HG03571 (cell line): ENCODE data around the gene ATXN1.

ENCODE experiments used
- ATAC-seq: cut with Tn5 transposase; IDR thresholded peaks from one replicate; pipeline ENCODE4 v1.9.1; 2021; ENCODE audit not compliant: unreplicated experiment

Gene ATXN1

DNA sequence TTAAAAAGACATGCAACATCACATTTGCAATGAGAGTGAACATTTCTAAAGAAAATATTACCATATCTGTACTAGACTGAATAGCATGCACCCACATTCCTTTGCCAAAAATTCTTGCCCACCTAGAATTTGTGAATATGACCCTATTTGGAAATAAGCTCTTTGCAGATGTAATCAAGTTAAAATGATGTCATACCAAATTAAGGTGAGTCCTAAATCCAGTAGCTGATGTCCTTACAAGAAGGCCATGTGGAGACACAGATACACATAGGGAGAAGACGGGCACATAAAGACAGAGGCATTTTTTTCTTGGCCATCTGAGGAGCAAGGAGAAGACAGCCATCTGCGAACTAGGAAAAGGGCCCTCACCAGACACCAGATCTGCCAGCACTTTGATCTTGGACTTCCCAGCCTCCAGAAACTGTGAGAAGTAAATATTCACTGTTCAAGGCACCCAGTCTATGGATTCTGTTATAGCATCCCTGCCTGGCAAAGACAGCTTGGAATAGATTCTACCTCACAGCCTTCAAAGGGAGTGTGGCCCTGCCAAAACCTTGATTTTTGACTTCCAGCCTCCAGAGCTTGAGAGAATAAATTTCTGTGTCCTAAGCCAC, 22.8 kb upstream of the ATXN1 start:
- ATAC-seq = no peak

DNA sequence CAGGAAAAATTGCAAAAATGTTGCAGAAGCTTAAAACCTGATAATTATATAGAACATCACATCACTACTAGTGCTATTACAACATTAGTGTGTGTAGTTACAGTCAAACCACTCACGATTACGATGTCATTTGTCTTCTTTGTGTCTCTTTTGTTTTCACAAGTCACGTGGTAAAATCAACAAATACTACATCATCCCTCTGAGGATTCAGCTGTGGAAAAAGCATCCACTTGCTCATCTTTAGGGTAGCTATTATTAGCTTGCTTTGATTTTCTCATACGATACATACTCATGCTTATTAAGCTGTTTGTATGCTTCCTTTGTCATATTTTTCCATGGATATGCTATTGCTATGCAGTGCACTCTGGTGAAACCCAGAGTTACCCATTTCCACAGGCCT, 22.2 kb upstream of the ATXN1 start:
- no peak for ATAC-seq

DNA sequence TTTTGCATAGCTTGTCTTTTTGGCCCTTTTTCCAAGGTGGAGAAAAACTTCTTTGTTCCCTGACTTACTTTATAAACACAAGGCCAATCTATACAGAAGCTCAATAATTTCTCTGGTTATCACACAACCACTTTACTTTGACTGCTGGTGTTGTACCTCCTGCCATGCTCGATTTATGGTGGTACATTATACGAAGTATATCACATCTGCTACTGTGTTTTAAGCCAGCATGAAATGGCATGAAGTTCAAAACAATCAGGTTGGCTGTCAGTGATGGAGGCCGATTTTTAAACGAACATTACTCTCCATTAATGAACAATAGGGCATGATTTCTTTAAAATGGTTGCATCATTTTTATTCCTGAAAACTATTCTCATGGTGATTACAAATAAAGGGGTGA, 21.0 kb upstream of the ATXN1 start:
- no peak for ATAC-seq

DNA sequence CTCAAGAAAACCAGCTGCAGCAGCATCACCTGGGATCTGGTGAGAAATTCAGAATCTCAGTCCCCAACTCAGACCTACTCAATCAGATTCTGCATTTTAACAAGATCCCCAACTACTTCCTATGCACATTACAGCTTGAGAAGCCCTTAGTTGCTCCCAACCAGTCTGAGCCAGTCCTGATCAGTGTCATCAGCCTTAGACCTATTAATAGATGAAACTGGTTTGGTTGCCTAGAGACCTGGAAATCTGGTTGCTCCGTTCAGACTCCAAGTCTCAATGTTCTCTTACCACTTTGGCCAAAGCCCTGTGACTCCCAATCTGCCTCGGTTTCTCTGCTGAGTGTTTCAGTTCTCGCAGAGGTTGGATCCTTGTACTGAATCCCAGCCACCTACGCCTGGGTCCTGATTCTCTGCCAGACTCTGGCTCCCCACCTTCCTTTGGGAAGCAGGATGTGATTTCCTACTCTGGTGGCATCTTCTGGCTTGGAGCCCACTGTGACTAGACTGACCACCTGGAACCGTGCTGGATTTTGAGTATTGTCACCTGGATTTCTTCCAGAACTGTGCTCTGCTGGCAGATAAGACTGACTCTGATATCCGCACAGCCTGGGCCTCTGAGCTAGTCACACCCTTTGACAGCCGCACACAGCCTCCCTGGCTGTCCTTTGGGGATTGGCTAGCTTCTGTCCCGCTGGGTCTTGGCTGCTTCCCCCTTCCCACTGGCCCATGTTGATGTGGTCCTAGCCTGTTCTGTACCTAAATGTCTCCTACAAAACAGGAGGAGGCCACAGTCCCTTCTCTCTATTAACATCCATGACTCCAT, 20.3 kb upstream of the ATXN1 start:
- ATAC-seq = no peak

DNA sequence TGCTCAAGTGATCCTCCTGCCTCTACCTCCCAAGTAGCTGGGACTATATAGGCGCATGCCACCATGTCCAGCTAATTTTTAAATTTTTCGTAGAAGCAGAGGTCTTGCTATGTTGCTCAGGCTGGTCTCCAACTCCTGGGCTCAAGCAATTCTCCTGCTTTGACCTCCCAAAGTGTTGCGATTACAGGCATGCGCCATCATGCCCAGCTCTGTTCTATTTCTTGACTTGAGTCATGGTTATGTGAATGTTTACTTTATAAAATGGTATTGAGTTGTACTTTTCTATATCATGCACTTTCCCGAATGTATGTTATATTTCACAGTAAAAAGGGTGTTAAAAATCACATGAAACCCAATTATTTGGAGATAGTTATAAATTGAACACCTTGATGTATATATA, 17.3 kb upstream of the ATXN1 start:
- ATAC-seq = no peak

DNA sequence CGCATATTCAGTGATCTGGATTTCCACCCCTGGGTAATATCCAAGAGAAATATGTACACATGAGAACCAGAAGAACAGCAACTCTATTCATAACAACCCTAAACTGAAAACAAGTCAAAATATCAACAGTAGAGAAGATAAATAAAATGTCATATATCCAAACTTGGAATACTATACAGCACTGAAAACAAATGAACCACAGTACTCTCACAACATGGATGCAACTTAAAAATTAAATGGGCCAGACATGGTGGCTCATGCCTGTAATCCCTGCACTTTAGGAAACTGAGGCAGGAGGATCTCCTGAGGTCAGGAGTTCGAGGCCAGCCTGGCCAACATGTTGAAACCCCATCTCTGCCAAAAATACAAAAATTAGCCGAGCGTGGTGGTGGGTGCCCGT, 16.5 kb upstream of the ATXN1 start:
- ATAC-seq = no peak

DNA sequence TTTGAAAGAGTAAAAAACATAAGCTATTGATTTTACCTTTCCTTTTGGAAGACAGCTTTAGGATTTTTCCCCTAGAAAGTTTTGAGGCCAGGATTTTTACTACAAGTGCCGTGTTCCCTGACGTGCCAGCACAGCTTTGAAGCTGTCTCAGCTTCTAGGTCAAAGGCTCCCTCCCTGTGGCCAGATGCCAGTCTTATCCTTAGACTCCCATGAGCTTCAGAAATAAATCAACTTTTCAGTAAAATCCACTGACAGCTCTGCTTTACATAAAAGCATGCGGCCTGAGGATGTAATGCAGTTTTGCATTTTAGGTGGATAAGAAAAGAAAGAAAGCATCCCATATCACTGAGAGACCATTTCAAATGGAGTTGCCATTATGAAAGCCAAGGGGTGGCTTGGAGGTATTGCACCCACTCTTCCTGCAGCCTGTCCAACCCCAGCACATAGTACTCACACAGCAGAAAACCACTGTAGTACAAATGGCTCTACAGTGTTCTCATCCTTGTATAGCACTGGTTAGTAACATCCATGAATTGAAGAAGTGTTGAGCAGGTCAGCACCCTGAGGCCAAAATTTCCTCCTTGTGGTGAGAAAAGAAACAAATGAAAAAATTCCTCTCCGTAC, 15.2 kb upstream of the ATXN1 start:
- no peak for ATAC-seq

DNA sequence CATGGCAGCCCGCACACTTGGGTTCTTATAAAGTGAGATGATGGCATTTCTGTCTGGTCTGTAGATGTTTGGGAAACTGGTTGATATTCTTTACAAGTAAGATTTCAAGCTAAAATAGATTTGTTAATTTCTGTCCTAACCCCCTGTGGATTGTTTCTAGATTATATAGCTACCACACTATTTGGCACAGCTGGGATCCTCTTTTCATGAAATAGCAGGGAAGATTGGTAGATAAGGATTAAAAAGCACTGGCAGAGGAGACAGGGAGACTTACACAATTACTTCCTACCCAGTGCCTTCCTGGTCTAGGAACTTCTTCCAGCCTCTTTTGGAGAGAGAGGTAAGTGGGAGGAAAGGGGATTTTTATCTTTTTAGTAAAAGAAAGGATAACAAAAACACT, 13.2 kb upstream of the ATXN1 start:
- ATAC-seq = no peak

DNA sequence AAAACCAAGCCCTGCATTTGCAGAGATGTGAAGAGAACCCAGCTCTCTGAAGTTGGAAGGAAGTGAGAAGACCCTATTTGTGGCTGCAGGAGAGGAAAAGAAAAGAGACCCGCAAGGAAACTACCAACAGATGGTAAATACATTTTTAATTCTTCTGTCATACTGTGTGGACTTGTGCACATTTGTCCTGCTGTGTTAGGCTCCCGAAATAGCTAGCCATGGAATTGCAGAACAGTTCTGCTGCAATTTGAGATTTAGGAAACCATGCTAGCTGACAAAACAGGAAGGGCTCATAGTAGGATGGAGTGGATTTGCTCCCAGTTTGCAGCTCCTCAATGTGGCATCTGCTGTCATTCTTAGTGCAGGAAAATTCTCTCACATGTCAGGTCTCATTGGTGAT, 12.1 kb upstream of the ATXN1 start:
- ATAC-seq = no peak

DNA sequence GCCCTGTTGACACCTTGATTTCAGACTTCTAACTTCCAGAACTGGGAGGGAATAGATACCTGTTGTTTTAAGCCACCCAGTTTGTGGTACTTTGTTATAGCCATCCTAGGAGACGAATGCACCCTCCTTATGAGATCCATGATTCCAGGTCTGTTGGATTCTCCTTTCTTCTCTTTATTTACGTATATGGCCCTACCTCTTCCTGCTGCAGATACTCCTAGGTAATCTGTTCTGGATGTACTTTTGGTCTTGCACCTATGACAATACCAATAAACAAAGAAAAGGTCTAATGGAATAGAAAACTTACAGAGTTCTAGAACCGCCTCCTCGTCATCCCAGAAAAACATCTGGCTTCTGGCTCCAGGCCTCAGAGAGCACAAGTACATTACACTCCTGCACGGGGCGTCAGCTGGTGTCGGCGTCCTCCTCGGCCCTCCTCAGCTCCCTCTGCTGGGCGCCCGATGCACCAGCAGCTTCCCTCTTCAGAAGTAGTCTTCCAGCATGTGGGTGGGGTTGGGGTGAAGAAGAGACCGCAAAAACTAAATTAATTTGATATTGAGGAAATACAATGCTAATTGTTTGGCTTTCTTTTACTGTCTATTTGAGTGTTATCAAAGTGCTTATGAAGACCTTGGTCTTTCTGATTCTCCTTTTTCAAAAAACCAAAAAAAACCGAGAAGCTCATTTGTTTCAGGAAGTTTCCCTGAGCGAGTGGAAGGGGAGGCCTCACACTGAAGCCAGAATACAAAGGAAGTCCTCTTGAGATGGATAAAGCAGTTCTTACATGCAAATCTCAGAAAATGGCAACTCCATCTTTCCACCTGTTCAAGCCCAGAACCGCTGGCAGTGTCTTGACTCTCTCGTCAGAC, 9.7 kb upstream of the ATXN1 start:
- ATAC-seq = peak; percentile 58

DNA sequence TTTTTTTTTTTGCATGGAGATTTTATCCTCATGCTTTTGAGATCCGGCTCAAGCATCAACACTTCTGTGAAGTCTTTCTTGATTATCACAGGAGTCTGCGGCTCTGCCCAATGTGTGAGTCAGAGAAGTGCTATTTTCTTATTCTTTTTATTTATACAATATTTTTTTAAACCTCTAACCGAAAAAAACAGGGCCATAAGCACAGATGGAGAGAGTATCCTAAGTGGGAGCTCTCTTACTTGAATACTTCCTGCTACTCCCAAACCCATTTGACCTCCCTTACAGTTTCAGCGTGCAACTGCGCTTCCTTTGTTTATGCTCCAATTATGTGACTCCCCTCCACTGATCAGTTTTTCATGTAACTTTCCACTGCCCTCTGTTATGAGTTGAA, 8.7 kb upstream of the ATXN1 start:
- ATAC-seq = no peak

DNA sequence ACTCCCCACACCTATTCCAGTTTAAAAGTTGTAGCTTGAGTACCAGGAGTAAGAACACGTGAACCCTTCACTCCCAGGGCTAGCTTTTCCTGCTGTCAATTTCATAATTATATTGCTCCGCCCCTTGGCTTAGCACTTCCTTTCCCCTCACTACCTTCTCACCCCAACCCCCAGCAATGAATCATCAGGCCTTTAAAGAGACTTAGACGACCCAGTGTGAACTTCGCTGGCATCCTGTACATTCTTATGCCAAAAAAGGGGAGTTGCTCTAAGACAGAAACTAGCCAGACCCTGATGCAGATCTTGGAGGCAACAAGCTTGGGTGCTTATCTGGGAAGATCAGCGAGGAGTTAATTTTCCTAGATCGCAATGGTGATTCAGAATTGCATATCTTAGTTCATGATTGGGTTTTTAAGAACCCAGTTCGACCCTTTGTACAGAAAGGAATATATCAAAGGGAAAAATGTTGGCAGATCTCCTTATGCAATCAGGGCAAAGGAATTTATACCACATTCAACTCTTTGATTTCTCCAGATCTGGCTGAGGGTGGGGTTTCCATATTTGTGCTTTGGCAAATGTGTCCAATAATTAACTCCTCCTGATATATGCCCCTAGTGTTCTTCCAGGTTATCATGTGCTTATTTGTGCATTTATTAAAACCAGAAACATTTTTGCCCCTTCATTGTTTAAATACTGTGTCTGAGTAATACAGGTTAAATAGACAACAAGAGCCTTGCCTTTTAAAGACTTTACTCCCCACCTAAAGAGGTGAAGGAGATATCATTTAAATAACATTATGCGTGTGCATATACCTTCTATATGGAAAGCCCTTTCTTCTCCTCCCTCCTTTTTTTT, 8.1 kb upstream of the ATXN1 start:
- no peak for ATAC-seq

DNA sequence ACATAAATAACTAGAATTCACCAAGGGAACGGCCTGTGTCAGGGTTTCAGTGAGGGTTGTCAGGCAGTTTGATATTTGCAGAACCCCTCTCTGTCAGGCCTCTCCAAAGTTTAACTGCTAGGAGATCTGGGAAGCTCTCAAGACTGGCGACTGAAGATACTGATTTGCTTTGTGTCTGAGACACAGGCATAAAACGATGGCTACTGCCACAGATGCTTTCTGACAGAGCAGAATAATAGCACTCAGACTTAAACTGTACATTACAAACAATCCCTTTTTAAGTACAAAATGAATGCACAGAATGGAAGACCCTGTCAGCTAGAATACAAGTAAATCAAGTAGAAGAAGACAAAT, 7.2 kb upstream of the ATXN1 start:
- ATAC-seq = no peak

DNA sequence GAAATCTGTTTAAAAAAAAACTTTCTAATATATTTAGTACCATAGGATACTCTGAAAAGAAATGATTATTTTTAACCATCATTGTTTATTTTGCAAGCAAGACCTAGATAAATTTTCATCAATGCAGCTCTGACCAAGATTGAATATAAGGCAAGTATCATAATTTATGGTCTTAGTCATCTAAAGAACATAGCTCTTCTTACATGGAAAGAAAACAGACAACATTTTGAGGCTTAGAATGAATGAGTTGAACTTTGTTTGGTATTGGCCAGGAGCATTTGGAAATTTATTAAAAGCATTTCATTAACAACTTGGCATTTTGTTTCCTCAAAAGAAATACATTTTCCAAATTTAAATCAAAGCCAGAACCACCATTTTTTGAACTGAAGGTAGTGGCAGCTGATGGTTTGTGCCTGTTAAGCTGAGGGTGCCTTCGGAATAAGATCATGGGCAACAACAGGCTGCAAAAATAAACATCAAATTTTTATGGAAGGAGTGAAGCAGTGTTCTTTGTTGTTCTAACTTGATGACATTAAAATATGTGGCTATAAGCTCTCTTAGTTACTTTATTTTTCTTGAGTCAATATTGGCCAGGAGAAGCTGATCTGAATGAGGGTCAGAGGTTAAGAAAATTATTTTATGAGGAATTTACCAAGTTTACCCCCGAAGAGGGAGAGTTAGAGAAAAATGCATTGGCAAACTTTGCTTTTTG, 6.7 kb upstream of the ATXN1 start:
- no peak for ATAC-seq

DNA sequence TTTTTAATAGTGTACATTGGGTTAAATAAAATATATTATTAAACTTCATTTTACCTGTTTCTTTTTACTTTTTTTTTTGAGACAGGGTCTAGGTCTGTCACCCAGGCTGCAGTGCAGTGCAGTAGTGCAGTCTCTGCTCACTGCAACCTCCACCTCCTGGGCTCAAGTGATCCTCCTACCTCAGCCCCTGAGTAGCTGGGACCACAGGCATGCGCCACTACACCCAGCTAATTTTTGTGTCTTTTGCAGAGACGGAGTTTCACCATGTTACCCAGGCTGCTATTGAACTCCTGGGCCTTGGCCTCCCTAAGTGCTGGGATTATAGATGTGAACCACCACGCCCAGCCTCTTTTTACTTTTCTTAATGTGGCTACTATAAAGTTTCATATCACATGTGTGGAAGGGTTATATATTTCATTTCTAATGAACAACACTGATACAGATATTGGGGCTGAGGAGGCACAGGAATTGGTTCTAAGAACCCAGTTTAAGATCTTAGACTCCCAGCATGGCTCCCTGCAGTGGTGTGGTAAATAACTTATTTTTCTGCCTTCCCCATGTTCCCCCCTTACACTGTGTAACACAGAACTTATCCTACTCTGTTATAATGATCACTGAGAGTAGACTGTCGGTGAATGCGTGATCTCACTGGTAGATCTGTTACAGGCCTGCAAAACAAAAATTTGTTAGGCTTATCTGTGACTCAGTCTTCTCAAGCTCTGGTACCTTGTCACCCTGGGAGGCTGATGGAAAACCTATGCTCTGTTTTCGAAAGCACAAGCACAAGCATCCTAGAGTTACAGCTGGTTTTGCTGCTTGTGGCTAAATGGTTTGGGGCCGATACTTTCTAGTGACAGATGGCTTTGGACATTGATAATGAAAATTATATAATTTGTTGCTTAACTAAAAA, 5.8 kb upstream of the ATXN1 start:
- no peak for ATAC-seq

DNA sequence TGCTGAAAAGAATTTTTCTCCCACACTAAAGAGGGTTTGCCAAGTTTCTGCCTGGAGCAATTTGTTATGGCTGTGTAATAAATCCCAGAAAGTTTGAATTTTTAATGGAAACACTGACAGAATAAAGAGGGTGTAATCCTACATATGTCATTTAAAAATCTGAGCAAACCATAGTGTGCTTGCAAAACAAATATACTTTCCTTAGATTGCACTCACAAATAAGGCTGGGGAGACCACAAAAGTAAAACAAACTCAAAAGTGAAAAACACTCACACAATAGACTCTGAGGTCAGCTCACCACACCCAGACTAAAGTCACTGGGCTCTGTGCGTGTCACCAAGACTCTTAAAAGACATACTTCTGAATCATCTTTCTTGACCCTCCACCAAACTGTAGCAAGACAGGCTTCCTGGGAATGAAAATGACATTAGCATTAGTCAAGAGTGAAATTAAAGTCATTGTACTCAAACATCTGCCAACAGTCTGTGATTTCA, 4.8 kb upstream of the ATXN1 start:
- no peak for ATAC-seq

DNA sequence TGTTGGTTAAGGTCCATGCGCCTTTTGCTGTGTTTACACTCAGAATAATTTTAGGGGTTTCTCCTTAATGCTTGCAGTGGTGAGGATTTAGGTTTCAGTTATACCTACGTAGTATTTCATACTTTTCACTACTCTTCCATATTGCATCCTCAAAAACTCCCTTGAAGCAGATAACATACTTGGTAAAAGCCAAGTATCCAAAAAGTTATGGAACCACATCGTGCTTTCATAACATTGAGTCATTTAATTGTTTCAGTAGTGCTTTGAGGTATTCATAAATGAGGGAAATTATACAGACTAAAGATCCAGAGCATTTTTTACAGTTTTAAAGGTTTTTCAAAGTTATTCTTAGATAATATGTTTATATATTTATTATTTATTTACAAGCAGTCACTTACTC, 4.0 kb upstream of the ATXN1 start:
- no peak for ATAC-seq

DNA sequence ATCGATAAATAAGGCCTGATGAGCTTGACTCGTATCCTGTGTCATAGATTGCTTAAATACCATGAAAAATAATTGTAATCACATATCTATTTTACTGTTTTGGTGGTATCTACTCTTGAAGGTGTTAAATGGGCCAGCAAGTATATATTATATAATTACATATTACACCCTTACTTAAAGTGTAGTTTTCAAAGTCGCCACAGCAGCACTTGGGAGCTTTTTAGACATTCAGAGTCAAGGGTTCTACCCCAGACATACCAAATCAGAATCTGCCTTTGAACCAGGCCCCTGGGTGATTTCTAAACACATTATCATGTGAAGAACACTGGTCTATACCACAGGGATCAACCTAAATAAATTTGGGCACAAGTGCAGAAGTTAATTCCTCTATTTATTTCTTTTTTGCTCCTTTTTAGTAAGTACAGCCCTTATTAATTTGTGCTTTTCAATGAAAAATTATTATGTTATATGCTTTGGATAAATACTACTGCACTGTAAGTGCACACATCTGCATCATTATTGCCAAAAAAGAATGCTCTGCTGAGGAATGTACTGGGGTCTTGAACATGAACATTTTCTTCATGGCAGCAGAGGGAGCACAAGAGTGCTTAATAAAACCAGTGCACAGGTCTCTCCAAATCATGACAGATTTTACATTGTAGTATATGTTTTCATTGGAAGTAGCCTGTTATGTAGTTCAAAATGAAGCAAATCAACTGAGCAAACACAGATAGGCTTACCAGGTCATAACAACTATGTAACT, 3.1 kb upstream of the ATXN1 start:
- no peak for ATAC-seq
